Measurements from ENCODE around the gene RNF40.

GRCh38 chr16:30764086-30764485 lies 2.0 kb downstream of the RNF40 start:
- no peak for TF ChIP-seq CTCF (IDR thresholded peaks at IDR 0.05 in 2 of 3, conservative IDR thresholded peaks at IDR 0.05 in 1 of 3; ENCODE audit: borderline replicate concordance in 1 of 3, insufficient read depth in 1 of 3, low read depth in 2 of 3, low read length in 2 of 3)
- TF ChIP-seq CEBPB (IDR thresholded peaks at IDR 0.05; ENCODE audit: low read depth) = no peak
